Lower leg skin (tissue), 3 donors: ENCODE results near the gene HS3ST3A1.

Experiments
- POLR2A ChIP-seq, 2 donors: fragments of 450-650 bp; IDR thresholded peaks; one replicate each; pipeline ENCODE4 v1.6.1; 2016 to 2017; ENCODE audit warnings: antibody characterized with exemption in 2 of 2, mild to moderate bottlenecking in 1 of 2, moderate library complexity in 1 of 2
- TF ChIP-seq, protein P1 (sequence below), 3 donors: fragments of 450-650 bp; IDR thresholded peaks; one replicate each; pipeline ENCODE4 v1.5.1; 2016; ENCODE audit warnings: antibody characterized with exemption in 3 of 3, mild to moderate bottlenecking in 3 of 3, moderate library complexity in 2 of 3

DNA sequence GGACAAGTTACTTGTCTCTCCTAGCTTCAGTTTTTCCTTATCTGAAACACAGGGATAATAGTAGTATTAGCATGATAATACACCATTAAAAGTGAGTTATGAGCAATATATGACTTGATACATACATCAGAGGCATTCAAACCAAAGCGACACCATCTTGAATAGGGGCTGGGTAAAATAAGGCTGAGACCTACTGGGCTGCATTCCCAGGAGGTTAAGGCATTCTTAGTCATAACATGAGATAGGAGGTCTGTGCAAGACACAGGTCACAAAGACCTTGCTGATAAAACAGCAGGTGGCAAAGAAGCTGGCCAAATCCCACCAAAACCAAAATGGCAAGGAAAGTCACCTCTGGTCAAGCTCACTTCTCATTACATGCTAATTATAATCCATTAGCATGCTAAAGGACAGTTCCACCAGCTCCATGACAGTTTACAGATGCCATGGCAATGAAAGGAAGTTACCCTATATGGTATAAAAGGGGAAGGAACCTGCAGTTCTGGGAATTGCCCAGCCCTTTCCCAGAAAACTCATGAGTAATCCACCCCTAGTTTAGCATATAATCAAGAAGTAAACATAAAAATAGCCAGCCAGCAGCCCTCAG, 37.2 kb upstream of the HS3ST3A1 start:
- TF ChIP-seq, protein P1, sequence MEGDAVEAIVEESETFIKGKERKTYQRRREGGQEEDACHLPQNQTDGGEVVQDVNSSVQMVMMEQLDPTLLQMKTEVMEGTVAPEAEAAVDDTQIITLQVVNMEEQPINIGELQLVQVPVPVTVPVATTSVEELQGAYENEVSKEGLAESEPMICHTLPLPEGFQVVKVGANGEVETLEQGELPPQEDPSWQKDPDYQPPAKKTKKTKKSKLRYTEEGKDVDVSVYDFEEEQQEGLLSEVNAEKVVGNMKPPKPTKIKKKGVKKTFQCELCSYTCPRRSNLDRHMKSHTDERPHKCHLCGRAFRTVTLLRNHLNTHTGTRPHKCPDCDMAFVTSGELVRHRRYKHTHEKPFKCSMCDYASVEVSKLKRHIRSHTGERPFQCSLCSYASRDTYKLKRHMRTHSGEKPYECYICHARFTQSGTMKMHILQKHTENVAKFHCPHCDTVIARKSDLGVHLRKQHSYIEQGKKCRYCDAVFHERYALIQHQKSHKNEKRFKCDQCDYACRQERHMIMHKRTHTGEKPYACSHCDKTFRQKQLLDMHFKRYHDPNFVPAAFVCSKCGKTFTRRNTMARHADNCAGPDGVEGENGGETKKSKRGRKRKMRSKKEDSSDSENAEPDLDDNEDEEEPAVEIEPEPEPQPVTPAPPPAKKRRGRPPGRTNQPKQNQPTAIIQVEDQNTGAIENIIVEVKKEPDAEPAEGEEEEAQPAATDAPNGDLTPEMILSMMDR (IDR thresholded peaks at IDR 0.05), result no peak
- no peak for TF ChIP-seq POLR2A (IDR thresholded peaks at IDR 0.05)
